BE2C (cell line): ENCODE measurements around the gene ULK2.
"Not testable (repeated sequence)": the region's sequence is repeated elsewhere in the genome, so short reads cannot be mapped to it uniquely, and the experiment has no call there.

Experiments
- DNase-seq: peaks from one replicate; pipeline ENCODE4 v3.0.0-alpha.2; 2020
- H3K27me3 ChIP-seq: fragments of 250-450 bp; sonication (Bioruptor Pico); 2 replicates; pipeline ENCODE4 v1.5.1; 2020; ENCODE audit warnings: mild to moderate bottlenecking
- H3K36me3 ChIP-seq: fragments of 250-450 bp; sonication (Bioruptor Pico); 2 replicates; pipeline ENCODE4 v1.5.1; 2020; ENCODE audit warnings: mild to moderate bottlenecking
- H3K4me1 ChIP-seq: fragments of 250-450 bp; sonication (Bioruptor Pico); 2 replicates; pipeline ENCODE4 v1.5.1; 2020
- H3K4me3 ChIP-seq: 2 replicates; pipeline ENCODE4 v1.5.1; 2011; ENCODE audit warnings: low read depth, low read length
- H3K9me3 ChIP-seq: fragments of 250-450 bp; sonication (Bioruptor Pico); 2 replicates; pipeline ENCODE4 v1.5.1; 2020
- TF ChIP-seq, protein P1 (sequence below): IDR thresholded peaks from 2 replicates; pipeline ENCODE4 v1.5.1; 2012; ENCODE audit warnings: mild to moderate bottlenecking, low read depth, low read length

The ULK2 gene

DNA sequence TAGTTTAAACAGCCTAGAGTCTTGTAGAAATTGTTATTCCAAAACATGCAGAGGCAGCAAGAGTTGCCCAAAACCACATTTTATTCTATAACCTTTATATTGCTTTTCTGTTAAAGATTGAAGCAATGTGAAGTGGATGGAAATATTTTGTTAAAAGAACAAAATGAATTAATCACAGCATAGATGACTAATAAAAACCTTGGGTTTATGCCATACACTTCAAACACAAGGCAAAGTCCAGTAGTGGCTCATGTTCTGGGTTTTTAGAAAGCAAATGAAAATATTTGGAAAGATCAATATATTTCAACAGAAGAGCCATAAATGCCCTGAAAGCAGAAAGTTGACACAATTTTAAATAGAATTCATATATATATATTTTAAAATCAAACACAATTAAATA, 36.7 kb upstream of the ULK2 start:
- TF ChIP-seq, protein P1, sequence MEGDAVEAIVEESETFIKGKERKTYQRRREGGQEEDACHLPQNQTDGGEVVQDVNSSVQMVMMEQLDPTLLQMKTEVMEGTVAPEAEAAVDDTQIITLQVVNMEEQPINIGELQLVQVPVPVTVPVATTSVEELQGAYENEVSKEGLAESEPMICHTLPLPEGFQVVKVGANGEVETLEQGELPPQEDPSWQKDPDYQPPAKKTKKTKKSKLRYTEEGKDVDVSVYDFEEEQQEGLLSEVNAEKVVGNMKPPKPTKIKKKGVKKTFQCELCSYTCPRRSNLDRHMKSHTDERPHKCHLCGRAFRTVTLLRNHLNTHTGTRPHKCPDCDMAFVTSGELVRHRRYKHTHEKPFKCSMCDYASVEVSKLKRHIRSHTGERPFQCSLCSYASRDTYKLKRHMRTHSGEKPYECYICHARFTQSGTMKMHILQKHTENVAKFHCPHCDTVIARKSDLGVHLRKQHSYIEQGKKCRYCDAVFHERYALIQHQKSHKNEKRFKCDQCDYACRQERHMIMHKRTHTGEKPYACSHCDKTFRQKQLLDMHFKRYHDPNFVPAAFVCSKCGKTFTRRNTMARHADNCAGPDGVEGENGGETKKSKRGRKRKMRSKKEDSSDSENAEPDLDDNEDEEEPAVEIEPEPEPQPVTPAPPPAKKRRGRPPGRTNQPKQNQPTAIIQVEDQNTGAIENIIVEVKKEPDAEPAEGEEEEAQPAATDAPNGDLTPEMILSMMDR, result no peak
- no peaks in the 10 kb centered on the region for H3K9me3 ChIP-seq
- H3K27me3 ChIP-seq, result no peaks in the 10 kb centered on the region
- peaks cover 2% of the 10 kb centered on the region; the same call in 1 of the 2 replicates for H3K36me3 ChIP-seq
- no peak for DNase-seq
- H3K4me3 ChIP-seq, result no peak overlapping the region
- no peaks in the 10 kb centered on the region for H3K4me1 ChIP-seq

GRCh38 chr17:19900809-19901208, 33.1 kb upstream of the ULK2 start:
- H3K4me1 ChIP-seq, result no peaks in the 10 kb centered on the region
- DNase-seq, result no peak
- no peak overlapping the region for H3K4me3 ChIP-seq
- no peaks in the 10 kb centered on the region for H3K36me3 ChIP-seq
- TF ChIP-seq, protein P1, result no peak
- H3K27me3 ChIP-seq, result no peaks in the 10 kb centered on the region
- no peaks in the 10 kb centered on the region for H3K9me3 ChIP-seq

- no peaks in the 10 kb centered on the region for H3K4me1 ChIP-seq
- no peaks in the 10 kb centered on the region for H3K36me3 ChIP-seq
- DNase-seq, result no peak
- TF ChIP-seq, protein P1, result no peak
- no peaks in the 10 kb centered on the region for H3K27me3 ChIP-seq
- H3K4me3 ChIP-seq, result no peak overlapping the region
- no peaks in the 10 kb centered on the region for H3K9me3 ChIP-seq
Observed at GRCh38 chr17:19897903-19898302, 30.2 kb upstream of the ULK2 start.

DNA sequence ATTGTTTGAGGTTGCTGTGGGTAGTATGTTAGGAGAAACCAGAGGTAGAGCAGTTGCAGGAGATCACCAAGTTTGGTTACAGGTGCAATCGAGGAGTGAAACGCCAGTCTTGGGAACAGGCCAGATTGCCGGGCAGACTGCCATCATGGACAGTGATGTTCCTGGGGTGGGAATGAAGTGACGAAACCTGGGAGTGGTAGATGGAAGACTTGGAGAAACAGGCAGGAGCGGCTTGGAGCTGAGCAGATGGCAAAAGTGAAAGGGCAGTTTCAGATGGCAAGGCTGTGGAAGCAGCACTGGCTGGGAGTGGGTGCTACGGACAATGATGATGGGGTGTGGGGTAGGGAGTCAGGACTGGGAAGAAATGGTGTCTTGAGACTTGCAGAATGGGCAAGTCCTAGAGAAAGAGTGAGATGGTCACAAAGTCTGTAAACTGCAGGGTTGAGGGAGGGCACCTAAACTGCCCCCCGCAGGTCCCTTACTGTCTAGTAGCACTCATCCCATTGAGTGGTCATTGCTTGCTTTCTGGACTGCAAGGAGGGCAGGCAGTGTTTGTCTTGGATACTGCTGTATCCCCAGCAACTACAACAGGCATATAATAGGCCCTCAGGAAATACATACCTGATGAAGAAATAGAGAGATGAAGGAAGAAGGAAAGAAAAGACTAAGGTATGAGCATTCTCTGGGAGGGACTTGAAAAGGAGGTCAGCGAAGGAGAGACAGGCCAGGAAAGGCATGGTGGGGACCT, 29.5 kb upstream of the ULK2 start:
- peak; percentile 13 for DNase-seq
- no peaks in the 10 kb centered on the region for H3K27me3 ChIP-seq
- TF ChIP-seq, protein P1, result no peak
- H3K4me1 ChIP-seq, result no peaks in the 10 kb centered on the region
- H3K4me3 ChIP-seq, result no peak overlapping the region
- H3K36me3 ChIP-seq, result no peaks in the 10 kb centered on the region
- no peaks in the 10 kb centered on the region for H3K9me3 ChIP-seq

DNA sequence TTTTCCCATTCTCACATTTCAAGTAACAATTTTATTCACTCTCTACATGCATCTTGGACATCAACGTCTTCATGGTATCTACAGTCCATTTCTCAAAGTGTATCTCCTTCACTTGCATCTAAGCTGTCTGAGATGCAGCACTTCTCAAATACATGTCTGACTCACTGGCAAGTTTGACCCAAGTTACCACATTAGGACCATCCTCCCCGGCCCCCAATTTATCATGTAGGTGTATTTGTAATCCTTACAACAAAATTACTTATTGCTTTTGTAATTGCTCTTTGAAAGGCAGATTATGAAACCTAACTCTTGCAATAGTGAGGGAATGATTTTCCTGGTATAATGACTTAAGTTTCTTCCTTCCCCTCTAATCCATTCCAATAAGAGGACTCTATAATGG, 28.9 kb upstream of the ULK2 start:
- no peak for DNase-seq
- no peaks in the 10 kb centered on the region for H3K36me3 ChIP-seq
- no peak overlapping the region for H3K4me3 ChIP-seq
- H3K4me1 ChIP-seq, result no peaks in the 10 kb centered on the region
- H3K27me3 ChIP-seq, result no peaks in the 10 kb centered on the region
- H3K9me3 ChIP-seq, result no peaks in the 10 kb centered on the region
- TF ChIP-seq, protein P1, result no peak

DNA sequence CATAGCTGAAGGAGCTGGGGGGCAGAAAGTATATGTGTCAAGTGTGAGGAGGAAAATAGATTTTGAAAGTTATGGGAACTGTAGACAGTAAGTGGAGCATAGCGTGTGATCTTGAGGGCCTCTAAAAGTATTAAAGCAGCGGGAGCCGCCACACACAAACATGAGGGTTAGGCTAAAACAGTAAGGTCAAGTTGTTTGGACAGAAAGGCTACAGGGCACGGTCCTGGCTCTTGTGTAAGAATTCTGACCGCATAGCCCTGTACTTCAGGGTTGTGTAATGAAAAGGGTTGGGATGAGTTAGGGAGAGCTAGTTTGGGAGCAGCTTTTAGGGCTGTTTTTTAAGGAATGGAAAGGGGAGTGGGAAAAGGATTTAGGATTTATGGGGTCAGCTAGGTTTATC, 22.8 kb upstream of the ULK2 start:
- H3K4me3 ChIP-seq, H3K4me1 ChIP-seq, H3K9me3 ChIP-seq, H3K27me3 ChIP-seq, H3K36me3 ChIP-seq, DNase-seq: not testable (repeated sequence)

GRCh38 chr17:19890001-19890400, 22.3 kb upstream of the ULK2 start:
- H3K36me3 ChIP-seq, H3K4me1 ChIP-seq, H3K4me3 ChIP-seq, H3K9me3 ChIP-seq, H3K27me3 ChIP-seq, DNase-seq: not testable (repeated sequence)
